ENCODE results near the gene ZNF554. TPM values are rescaled to one million over a fixed set of nuclear protein-coding genes. Genes with fewer than 3 reads are reported as not detected.

The ZNF554 gene
- total and polyA plus RNA-seq, 4 donors: 0.94 to 3.3 (median 2.1) TPM

- Histone ChIP-seq H3K4me3 (ENCODE audit: low read depth in 1 of 3, low read length in 3 of 3) (no peak overlapping the region), H3K4me1 (ENCODE audit: control insufficient read depth in 4 of 4, insufficient read depth in 4 of 4, low read length in 3 of 4) (peaks cover 5 to 44% (median 25%) of the 10 kb centered on the region in 4 donors), H3K27ac (ENCODE audit: low read depth in 1 of 2, low read length in 2 of 2) (no peak overlapping the region), H3K9me3 (ENCODE audit: control insufficient read depth in 4 of 4, low read length in 3 of 4) (no peaks in the 10 kb centered on the region), H3K36me3 (ENCODE audit: control insufficient read depth in 4 of 4, insufficient read depth in 3 of 4, low read depth in 1 of 4, low read length in 3 of 4) (no peaks in the 10 kb centered on the region), H3K9ac (ENCODE audit: low read depth in 1 of 2, low read length in 2 of 2) (no peak overlapping the region), H3K27me3 (ENCODE audit: control insufficient read depth in 4 of 4, insufficient read depth in 4 of 4, low read length in 3 of 4) (no peaks in the 10 kb centered on the region)
- 96% methylated on average over 7 of the region's 7 CpGs for WGBS
- TF ChIP-seq, protein P1, sequence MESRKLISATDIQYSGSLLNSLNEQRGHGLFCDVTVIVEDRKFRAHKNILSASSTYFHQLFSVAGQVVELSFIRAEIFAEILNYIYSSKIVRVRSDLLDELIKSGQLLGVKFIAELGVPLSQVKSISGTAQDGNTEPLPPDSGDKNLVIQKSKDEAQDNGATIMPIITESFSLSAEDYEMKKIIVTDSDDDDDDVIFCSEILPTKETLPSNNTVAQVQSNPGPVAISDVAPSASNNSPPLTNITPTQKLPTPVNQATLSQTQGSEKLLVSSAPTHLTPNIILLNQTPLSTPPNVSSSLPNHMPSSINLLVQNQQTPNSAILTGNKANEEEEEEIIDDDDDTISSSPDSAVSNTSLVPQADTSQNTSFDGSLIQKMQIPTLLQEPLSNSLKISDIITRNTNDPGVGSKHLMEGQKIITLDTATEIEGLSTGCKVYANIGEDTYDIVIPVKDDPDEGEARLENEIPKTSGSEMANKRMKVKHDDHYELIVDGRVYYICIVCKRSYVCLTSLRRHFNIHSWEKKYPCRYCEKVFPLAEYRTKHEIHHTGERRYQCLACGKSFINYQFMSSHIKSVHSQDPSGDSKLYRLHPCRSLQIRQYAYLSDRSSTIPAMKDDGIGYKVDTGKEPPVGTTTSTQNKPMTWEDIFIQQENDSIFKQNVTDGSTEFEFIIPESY (IDR thresholded peaks at IDR 0.05): no peak
- no peak for TF ChIP-seq TAF1 (conservative IDR thresholded peaks at IDR 0.05)
- TF ChIP-seq, protein P2, sequence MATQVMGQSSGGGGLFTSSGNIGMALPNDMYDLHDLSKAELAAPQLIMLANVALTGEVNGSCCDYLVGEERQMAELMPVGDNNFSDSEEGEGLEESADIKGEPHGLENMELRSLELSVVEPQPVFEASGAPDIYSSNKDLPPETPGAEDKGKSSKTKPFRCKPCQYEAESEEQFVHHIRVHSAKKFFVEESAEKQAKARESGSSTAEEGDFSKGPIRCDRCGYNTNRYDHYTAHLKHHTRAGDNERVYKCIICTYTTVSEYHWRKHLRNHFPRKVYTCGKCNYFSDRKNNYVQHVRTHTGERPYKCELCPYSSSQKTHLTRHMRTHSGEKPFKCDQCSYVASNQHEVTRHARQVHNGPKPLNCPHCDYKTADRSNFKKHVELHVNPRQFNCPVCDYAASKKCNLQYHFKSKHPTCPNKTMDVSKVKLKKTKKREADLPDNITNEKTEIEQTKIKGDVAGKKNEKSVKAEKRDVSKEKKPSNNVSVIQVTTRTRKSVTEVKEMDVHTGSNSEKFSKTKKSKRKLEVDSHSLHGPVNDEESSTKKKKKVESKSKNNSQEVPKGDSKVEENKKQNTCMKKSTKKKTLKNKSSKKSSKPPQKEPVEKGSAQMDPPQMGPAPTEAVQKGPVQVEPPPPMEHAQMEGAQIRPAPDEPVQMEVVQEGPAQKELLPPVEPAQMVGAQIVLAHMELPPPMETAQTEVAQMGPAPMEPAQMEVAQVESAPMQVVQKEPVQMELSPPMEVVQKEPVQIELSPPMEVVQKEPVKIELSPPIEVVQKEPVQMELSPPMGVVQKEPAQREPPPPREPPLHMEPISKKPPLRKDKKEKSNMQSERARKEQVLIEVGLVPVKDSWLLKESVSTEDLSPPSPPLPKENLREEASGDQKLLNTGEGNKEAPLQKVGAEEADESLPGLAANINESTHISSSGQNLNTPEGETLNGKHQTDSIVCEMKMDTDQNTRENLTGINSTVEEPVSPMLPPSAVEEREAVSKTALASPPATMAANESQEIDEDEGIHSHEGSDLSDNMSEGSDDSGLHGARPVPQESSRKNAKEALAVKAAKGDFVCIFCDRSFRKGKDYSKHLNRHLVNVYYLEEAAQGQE (IDR thresholded peaks at IDR 0.05): no peak
- no peak for TF ChIP-seq SP1 (IDR thresholded peaks at IDR 0.05)
- TF ChIP-seq JUND (IDR thresholded peaks at IDR 0.05): no peak
- TF ChIP-seq FOXA1 (IDR thresholded peaks at IDR 0.05): no peak
- no peak for TF ChIP-seq HNF4A (conservative IDR thresholded peaks at IDR 0.05)
- no peak for TF ChIP-seq FOXA2 (IDR thresholded peaks at IDR 0.05)
- DNase-seq (ENCODE audit: low spot score): no peak
Measured at GRCh38 chr19:2780284-2780683, 39.4 kb upstream of the ZNF554 start.

DNA sequence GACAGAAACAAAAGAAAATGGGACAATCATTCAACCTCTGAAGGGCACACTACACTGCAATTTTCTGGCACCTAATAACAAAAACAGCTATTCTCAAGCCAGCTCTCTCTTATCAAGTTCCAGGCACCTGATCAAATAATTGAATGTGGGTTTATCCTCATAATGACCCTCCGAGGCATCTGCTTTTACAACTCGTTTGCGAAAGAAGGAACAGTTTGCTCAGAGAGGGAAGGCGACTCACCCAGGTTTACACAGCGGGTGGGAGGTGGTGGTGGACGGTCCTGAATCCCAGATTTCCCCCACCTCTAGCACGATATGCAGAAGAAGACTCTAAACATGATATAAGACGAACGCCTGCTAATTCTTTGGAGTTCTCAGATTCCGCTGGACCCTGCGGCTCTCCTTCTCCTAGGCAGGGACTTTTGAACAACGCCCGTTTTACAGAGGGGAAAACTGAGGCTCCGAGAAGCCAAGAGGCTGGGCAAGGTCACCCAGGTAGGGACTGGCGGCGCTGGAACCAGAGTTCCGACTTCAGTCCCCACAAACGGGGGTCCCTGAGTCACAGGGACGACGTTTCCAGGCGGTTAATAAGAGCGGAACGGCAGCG is 37.2 kb upstream of the ZNF554 start:
- peak overlapping the region; percentile 85 to 96 for H3K9ac ChIP-seq (ENCODE audit: low read depth in 1 of 2, low read length in 2 of 2)
- peak overlapping the region; percentile 83 to 85 for H3K27ac ChIP-seq (ENCODE audit: low read depth in 1 of 2, low read length in 2 of 2)
- no peaks in the 10 kb centered on the region for H3K9me3 ChIP-seq (ENCODE audit: control insufficient read depth in 4 of 4, low read length in 3 of 4)
- H3K4me1 ChIP-seq (ENCODE audit: control insufficient read depth in 4 of 4, insufficient read depth in 4 of 4, low read length in 3 of 4): peaks cover 1 to 41% (median 30%) of the 10 kb centered on the region in 4 donors
- no peaks in the 10 kb centered on the region for H3K27me3 ChIP-seq (ENCODE audit: control insufficient read depth in 4 of 4, insufficient read depth in 4 of 4, low read length in 3 of 4)
- 2% methylated on average over 24 of the region's 24 CpGs for WGBS
- H3K4me3 ChIP-seq (ENCODE audit: low read depth in 1 of 3, low read length in 3 of 3): peak overlapping the region; percentile 80 to 88 (median 87)
- no peaks in the 10 kb centered on the region for H3K36me3 ChIP-seq (ENCODE audit: control insufficient read depth in 4 of 4, insufficient read depth in 3 of 4, low read depth in 1 of 4, low read length in 3 of 4)
- no peak for TF ChIP-seq FOXA1 (IDR thresholded peaks at IDR 0.05)
- TF ChIP-seq GABPA (IDR thresholded peaks at IDR 0.05 in 1 of 2, conservative IDR thresholded peaks at IDR 0.05 in 1 of 2): no peak
- no peak for TF ChIP-seq EGR1 (IDR thresholded peaks at IDR 0.05; ENCODE audit: low read depth in 2 of 2)
- TF ChIP-seq YY1 (IDR thresholded peaks at IDR 0.05): no peak
- TF ChIP-seq ATF3 (IDR thresholded peaks at IDR 0.05): no peak
- TF ChIP-seq, protein P1 (IDR thresholded peaks at IDR 0.05): no peak
- TF ChIP-seq JUND (IDR thresholded peaks at IDR 0.05): no peak
- TF ChIP-seq, protein P3, sequence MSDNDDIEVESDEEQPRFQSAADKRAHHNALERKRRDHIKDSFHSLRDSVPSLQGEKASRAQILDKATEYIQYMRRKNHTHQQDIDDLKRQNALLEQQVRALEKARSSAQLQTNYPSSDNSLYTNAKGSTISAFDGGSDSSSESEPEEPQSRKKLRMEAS (IDR thresholded peaks at IDR 0.05): no peak
- TF ChIP-seq SP1 (IDR thresholded peaks at IDR 0.05): no peak
- TF ChIP-seq HNF4G (IDR thresholded peaks at IDR 0.05): no peak
- no peak for TF ChIP-seq RXRA (IDR thresholded peaks at IDR 0.05)
- TF ChIP-seq, protein P4, sequence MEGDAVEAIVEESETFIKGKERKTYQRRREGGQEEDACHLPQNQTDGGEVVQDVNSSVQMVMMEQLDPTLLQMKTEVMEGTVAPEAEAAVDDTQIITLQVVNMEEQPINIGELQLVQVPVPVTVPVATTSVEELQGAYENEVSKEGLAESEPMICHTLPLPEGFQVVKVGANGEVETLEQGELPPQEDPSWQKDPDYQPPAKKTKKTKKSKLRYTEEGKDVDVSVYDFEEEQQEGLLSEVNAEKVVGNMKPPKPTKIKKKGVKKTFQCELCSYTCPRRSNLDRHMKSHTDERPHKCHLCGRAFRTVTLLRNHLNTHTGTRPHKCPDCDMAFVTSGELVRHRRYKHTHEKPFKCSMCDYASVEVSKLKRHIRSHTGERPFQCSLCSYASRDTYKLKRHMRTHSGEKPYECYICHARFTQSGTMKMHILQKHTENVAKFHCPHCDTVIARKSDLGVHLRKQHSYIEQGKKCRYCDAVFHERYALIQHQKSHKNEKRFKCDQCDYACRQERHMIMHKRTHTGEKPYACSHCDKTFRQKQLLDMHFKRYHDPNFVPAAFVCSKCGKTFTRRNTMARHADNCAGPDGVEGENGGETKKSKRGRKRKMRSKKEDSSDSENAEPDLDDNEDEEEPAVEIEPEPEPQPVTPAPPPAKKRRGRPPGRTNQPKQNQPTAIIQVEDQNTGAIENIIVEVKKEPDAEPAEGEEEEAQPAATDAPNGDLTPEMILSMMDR (IDR thresholded peaks at IDR 0.05; ENCODE audit: low read depth, low read length, missing input control): no peak
- TF ChIP-seq, protein P2 (IDR thresholded peaks at IDR 0.05): no peak
- no peak for DNase-seq (ENCODE audit: low spot score)
